ACC112 (cell line): Measurements from ENCODE around the gene ANTXR2.

Source experiments
- H2AFZ ChIP-seq: fragments of 200-600 bp; sonication (generic); one replicate; pipeline ENCODE4 v1.6.0; 2017; ENCODE audit warnings: antibody characterized with exemption, low read length; ENCODE audit not compliant: unreplicated experiment
- H3K27ac ChIP-seq: fragments of 200-600 bp; sonication (generic); 2 replicates; pipeline ENCODE4 v1.5.1; 2014; ENCODE audit warnings: low read depth, mild to moderate bottlenecking, antibody characterized with exemption, low read length, moderate library complexity
- H3K27me3 ChIP-seq: fragments of 200-600 bp; sonication (generic); 2 replicates; pipeline ENCODE4 v1.6.1; 2014; ENCODE audit warnings: mild to moderate bottlenecking, antibody characterized with exemption, low read length, moderate library complexity, mixed read lengths; ENCODE audit not compliant: insufficient read depth
- H3K36me3 ChIP-seq: fragments of 200-600 bp; sonication (generic); 2 replicates; pipeline ENCODE4 v1.6.1; 2016; ENCODE audit warnings: mild to moderate bottlenecking, antibody characterized with exemption, low read length, moderate library complexity, mixed read lengths; ENCODE audit not compliant: insufficient read depth
- H3K4me1 ChIP-seq: fragments of 200-600 bp; sonication (generic); one replicate; pipeline ENCODE4 v1.6.1; 2016; ENCODE audit warnings: low read length, mixed read lengths; ENCODE audit not compliant: insufficient read depth, unreplicated experiment, control insufficient read depth
- H3K4me3 ChIP-seq: fragments of 200-600 bp; sonication (generic); 2 replicates; pipeline ENCODE4 v1.5.1; 2014; ENCODE audit warnings: mild to moderate bottlenecking, low read depth, low read length
- H3K79me2 ChIP-seq: fragments of 200-600 bp; sonication (generic); one replicate; pipeline ENCODE4 v1.6.0; 2016; ENCODE audit warnings: low read length; ENCODE audit not compliant: control insufficient read depth, unreplicated experiment, insufficient read depth

The ANTXR2 gene

GRCh38 chr4:79959652-79960051, 113.4 kb downstream of the ANTXR2 start:
- Histone ChIP-seq H2AFZ (no peak overlapping the region), H3K4me1 (no peaks in the 10 kb centered on the region), H3K36me3 (peaks cover 2% of the 10 kb centered on the region), H3K27ac (no peak overlapping the region), H3K27me3 (no peaks in the 10 kb centered on the region), H3K79me2 (no peaks in the 10 kb centered on the region), H3K4me3 (no peak overlapping the region)

DNA sequence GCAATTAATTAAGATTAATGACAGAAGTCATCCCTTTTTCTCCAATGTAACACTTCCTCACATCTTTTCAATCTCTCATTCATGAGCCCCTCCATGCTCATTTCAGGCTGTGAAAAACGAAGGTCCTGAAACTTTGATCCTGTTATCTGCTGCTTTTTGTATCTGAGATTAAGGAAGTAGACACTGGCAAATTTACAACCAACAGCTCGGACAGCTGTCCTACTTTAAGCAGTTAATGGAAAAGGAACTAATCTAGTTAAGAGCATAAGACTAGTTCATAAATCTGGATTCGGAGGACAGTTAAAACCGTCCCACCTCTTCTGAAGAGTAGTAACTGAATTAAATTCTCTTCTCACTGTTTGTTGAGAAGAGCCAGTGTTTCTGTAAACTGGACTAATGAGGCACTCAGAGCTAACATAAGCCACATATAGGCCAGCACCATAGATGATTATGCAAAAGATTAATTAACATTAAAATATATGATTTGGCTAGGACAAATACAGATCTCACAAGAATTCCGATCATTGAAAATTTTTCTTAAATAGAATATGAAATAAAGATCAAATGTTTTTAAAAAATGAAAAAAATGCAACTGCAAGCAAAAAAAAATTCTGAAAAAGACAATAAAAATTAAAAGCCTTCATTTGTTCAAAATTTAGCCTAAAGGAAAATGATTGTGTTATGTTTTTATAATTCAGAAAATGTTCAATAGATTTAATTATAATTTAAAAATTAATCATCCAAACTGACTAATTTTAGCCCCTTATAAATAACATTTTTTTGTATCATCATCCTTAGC, 114.4 kb downstream of the ANTXR2 start:
- no peak overlapping the region for H2AFZ ChIP-seq
- no peaks in the 10 kb centered on the region for H3K4me1 ChIP-seq
- no peaks in the 10 kb centered on the region; the same call in 1 of the 2 replicates for H3K36me3 ChIP-seq
- H3K4me3 ChIP-seq = no peak overlapping the region
- no peaks in the 10 kb centered on the region for H3K27me3 ChIP-seq
- no peak overlapping the region for H3K27ac ChIP-seq
- no peaks in the 10 kb centered on the region for H3K79me2 ChIP-seq

DNA sequence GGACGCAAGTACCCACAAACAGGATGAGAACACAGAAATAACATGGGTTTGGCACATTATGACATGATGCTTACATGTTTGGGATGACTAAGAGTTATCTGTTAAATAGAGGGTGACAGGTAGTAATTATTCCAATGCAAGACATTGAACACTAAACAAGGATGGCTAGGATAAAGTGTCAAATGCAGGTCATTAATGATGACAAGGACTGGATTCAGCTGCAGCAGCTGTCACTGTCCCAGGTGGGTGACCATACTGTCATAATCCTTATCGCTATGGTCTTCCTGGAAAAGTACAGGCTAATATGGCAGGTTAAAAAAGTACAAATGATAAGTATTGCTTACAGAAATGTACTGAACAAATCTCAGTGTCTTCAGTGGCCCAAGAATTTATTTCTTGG, 123.9 kb downstream of the ANTXR2 start:
- H3K79me2 ChIP-seq = no peaks in the 10 kb centered on the region
- no peaks in the 10 kb centered on the region for H3K27me3 ChIP-seq
- peaks cover 4% of the 10 kb centered on the region; the same call in 1 of the 2 replicates for H3K36me3 ChIP-seq
- no peak overlapping the region for H3K27ac ChIP-seq
- H3K4me1 ChIP-seq = no peaks in the 10 kb centered on the region
- no peak overlapping the region for H3K4me3 ChIP-seq
- H2AFZ ChIP-seq = no peak overlapping the region

DNA sequence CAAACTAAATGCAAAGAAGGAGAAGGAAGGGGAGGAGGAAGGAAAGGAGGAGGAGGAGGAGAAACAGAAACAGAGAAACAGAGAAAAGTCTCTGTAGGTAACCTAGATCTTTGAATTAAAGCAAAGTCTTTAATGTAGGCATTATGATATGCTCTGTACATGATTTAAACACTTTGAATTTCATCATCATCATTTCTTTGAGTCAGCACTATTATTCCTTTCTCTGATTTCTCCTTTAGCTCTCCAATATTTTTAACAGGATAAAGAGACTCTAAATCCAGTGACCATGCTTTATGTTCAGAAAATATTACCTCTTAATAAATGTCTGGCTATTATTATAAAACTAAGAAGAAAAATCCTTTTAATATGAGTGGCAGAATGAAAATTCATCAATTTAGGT, 124.3 kb downstream of the ANTXR2 start:
- Histone ChIP-seq H2AFZ (no peak overlapping the region), H3K27me3 (no peaks in the 10 kb centered on the region), H3K27ac (no peak overlapping the region), H3K79me2 (no peaks in the 10 kb centered on the region), H3K36me3 (peaks cover 4% of the 10 kb centered on the region; the same call in 1 of the 2 replicates), H3K4me3 (no peak overlapping the region), H3K4me1 (no peaks in the 10 kb centered on the region)

- Histone ChIP-seq H3K4me1 (no peaks in the 10 kb centered on the region), H3K27me3 (no peaks in the 10 kb centered on the region), H3K79me2 (no peaks in the 10 kb centered on the region), H3K36me3 (peaks cover 4% of the 10 kb centered on the region; the same call in 1 of the 2 replicates), H3K27ac (no peak overlapping the region), H2AFZ (no peak overlapping the region), H3K4me3 (no peak overlapping the region)
Observed at GRCh38 chr4:79948261-79948660, 124.8 kb downstream of the ANTXR2 start.

GRCh38 chr4:79947386-79947785, 125.6 kb downstream of the ANTXR2 start:
- H3K79me2 ChIP-seq = no peaks in the 10 kb centered on the region
- peaks cover 4% of the 10 kb centered on the region; the same call in 1 of the 2 replicates for H3K36me3 ChIP-seq
- H2AFZ ChIP-seq = no peak overlapping the region
- H3K4me3 ChIP-seq = no peak overlapping the region
- H3K27me3 ChIP-seq = no peaks in the 10 kb centered on the region
- H3K27ac ChIP-seq = no peak overlapping the region
- no peaks in the 10 kb centered on the region for H3K4me1 ChIP-seq

DNA sequence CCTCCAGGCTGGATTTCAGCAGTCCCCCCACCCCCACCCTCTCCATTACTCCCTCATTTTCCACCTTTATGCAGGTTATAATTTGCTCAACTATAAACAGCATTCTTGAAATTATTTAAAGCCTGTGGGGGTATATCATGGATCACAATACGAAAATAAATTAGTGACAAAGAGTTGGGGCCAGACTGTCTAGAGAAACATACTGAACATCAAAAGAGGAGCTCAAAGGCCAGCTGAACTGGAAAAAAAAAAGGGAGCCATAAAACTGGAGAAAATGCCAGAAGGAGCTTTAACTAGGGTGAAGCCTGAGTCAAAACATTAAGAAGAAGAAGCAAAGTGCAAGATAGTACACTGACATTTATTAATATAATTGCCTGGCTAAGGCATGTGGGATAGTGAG, 137.8 kb downstream of the ANTXR2 start:
- H3K79me2 ChIP-seq = no peaks in the 10 kb centered on the region
- no peak overlapping the region for H3K27ac ChIP-seq
- no peaks in the 10 kb centered on the region for H3K36me3 ChIP-seq
- no peaks in the 10 kb centered on the region for H3K27me3 ChIP-seq
- H3K4me3 ChIP-seq = no peak overlapping the region
- H3K4me1 ChIP-seq = no peaks in the 10 kb centered on the region
- no peak overlapping the region for H2AFZ ChIP-seq

- no peaks in the 10 kb centered on the region for H3K79me2 ChIP-seq
- H3K36me3 ChIP-seq = no peaks in the 10 kb centered on the region
- H2AFZ ChIP-seq = no peak overlapping the region
- H3K4me3 ChIP-seq = no peak overlapping the region
- H3K27me3 ChIP-seq = no peaks in the 10 kb centered on the region
- H3K4me1 ChIP-seq = no peaks in the 10 kb centered on the region
- H3K27ac ChIP-seq = no peak overlapping the region
Observed at GRCh38 chr4:79934660-79935059, 138.4 kb downstream of the ANTXR2 start.

DNA sequence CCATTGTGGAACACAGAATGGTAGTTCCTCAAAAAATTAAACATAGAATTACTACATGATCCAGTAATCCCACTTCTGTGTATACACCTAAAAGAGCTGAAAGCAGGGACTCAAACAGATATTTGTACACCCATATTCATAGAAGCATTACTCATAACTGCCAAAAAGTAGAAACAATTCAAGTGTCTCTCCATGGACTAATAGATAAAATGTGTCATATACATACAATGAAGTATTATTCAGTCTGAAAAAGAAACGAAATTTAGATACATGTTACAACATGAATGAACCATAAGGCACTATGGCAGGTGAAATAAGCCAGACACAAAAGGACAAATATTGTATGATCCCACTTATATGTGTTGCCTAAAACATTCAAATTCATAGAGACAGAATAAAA, 145.1 kb downstream of the ANTXR2 start:
- Histone ChIP-seq H3K4me3 (no peak overlapping the region), H3K36me3 (no peaks in the 10 kb centered on the region), H3K27me3 (no peaks in the 10 kb centered on the region), H3K27ac (no peak overlapping the region), H3K79me2 (no peaks in the 10 kb centered on the region), H2AFZ (no peak overlapping the region), H3K4me1 (no peaks in the 10 kb centered on the region)

GRCh38 chr4:79923281-79923680, 149.7 kb downstream of the ANTXR2 start:
- no peak overlapping the region for H3K4me3 ChIP-seq
- no peaks in the 10 kb centered on the region for H3K4me1 ChIP-seq
- H3K27me3 ChIP-seq = no peaks in the 10 kb centered on the region
- H3K27ac ChIP-seq = no peak overlapping the region
- no peak overlapping the region for H2AFZ ChIP-seq
- H3K36me3 ChIP-seq = no peaks in the 10 kb centered on the region
- H3K79me2 ChIP-seq = no peaks in the 10 kb centered on the region

DNA sequence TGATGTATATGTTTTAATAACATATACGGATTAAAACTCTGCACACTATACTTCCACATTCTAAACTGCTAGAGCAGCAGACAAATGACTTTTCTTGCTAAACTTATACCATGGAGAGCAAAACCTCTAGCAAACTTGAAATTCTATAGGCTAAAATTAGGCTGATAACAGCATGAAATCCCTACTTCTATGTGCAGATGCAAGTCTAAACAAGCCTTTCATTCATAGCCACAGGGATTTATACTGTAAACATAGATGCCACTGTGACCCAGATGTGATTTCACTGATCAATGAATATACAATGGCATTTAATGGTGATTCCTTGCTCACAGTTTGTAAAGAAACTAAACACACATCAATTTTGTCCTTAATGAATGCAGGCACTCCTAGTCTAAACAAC, 151.0 kb downstream of the ANTXR2 start:
- Histone ChIP-seq H3K4me3 (no peak overlapping the region), H3K36me3 (no peaks in the 10 kb centered on the region), H3K27me3 (no peaks in the 10 kb centered on the region), H3K4me1 (no peaks in the 10 kb centered on the region), H2AFZ (no peak overlapping the region), H3K79me2 (no peaks in the 10 kb centered on the region), H3K27ac (no peak overlapping the region)
